Activated CD4-positive, alpha-beta T cell treated with anti-CD3 and anti-CD28 coated beads for 48 hours (primary cell): Measurements from ENCODE around the gene MCF2L.

Source experiments
- DNase-seq: peaks from one replicate; pipeline ENCODE4 v3.0.0-alpha.2; 2020

MCF2L gene

GRCh38 chr13:113033054-113033850, 64.2 kb downstream of the MCF2L start:
- no peak for DNase-seq

GRCh38 chr13:113034451-113035212, 65.6 kb downstream of the MCF2L start:
- DNase-seq: no peak

GRCh38 chr13:113035213-113035800, 66.3 kb downstream of the MCF2L start:
- no peak for DNase-seq

- no peak for DNase-seq
Measured at GRCh38 chr13:113036401-113036800, 67.4 kb downstream of the MCF2L start.

- no peak for DNase-seq
Measured at GRCh38 chr13:113040031-113040430, 71.0 kb downstream of the MCF2L start.

GRCh38 chr13:113040597-113041292, 71.7 kb downstream of the MCF2L start:
- no peak for DNase-seq

GRCh38 chr13:113041293-113041690, 72.3 kb downstream of the MCF2L start:
- DNase-seq: no peak

- no peak for DNase-seq
Measured at GRCh38 chr13:113041896-113042295, 72.9 kb downstream of the MCF2L start.

- no peak for DNase-seq
Measured at GRCh38 chr13:113042456-113042855, 73.4 kb downstream of the MCF2L start.

- no peak for DNase-seq
Measured at GRCh38 chr13:113043001-113043630, 74.1 kb downstream of the MCF2L start.

GRCh38 chr13:113043931-113044330, 74.9 kb downstream of the MCF2L start:
- no peak for DNase-seq

- DNase-seq: no peak
Measured at GRCh38 chr13:113044391-113045114, 75.5 kb downstream of the MCF2L start.

- no peak for DNase-seq
Measured at GRCh38 chr13:113045251-113046127, 76.5 kb downstream of the MCF2L start.

- DNase-seq: no peak
Measured at GRCh38 chr13:113046128-113046882, 77.3 kb downstream of the MCF2L start.

- DNase-seq: no peak
Measured at GRCh38 chr13:113046883-113047244, 77.8 kb downstream of the MCF2L start.

GRCh38 chr13:113047587-113047986, 78.6 kb downstream of the MCF2L start:
- DNase-seq: no peak

- DNase-seq: no peak
Measured at GRCh38 chr13:113048766-113049165, 79.8 kb downstream of the MCF2L start.

- no peak for DNase-seq
Measured at GRCh38 chr13:113049521-113049941, 80.5 kb downstream of the MCF2L start.

- no peak for DNase-seq
Measured at GRCh38 chr13:113049981-113050380, 81.0 kb downstream of the MCF2L start.

- no peak for DNase-seq
Measured at GRCh38 chr13:113050734-113051431, 81.9 kb downstream of the MCF2L start.
